Fibroblast of the aortic adventitia (primary cell): ENCODE data around the gene PARD3B. TPM values are rescaled to one million over a fixed set of nuclear protein-coding genes. Genes with fewer than 3 reads are reported as not detected.

ENCODE experiments used
- DNase-seq: peaks from one replicate; pipeline ENCODE4 v3.0.0-alpha.2; 2010; ENCODE audit warnings: low read depth
- H3K4me3 ChIP-seq: 2 replicates; pipeline ENCODE4 v1.5.1; 2011; ENCODE audit warnings: low read depth, mild to moderate bottlenecking, control low read depth, low read length, moderate library complexity
- CTCF ChIP-seq: IDR thresholded peaks from 2 replicates; pipeline ENCODE4 v1.5.1; 2011; ENCODE audit warnings: mild to moderate bottlenecking, low read length, control low read depth, inconsistent platforms; ENCODE audit not compliant: insufficient read depth
- total RNA-seq: library from RNA; depleted of rRNA; stranded (reverse); fragments of >200 nt; gene quantifications from 2 replicates; pipeline ENCODE4 v1.2.3, GENCODE V29; 2012; ENCODE audit warnings: low replicate concordance

The PARD3B gene
- total RNA-seq, 1 donor = 15.9 TPM

GRCh38 chr2:205403244-205403825, 858.1 kb downstream of the PARD3B start:
- peak; percentile 87 for DNase-seq
- H3K4me3 ChIP-seq = no peak overlapping the region
- no peak for TF ChIP-seq CTCF

GRCh38 chr2:205405194-205405593, 859.9 kb downstream of the PARD3B start:
- TF ChIP-seq CTCF = no peak
- H3K4me3 ChIP-seq = no peak overlapping the region
- DNase-seq = peak; percentile 50

DNA sequence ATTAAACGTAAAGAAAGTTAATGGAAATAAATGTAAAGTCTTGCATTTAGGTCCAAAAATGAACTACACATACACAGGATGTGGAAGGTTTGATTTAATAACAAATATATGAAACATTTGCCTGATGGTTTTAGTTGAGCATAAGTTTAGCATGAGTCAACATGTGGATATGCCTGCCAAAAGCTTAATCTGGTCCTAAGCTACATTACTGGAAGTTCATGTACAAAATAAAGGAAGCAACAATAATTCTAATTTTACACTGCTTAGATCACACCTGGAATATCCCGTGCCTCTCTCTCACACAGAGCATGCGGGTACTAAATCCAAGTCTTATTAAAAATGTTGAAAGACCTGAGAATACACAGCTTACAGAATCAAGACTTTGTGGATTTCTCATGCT, 860.5 kb downstream of the PARD3B start:
- no peak for TF ChIP-seq CTCF
- peak; percentile 95 for DNase-seq
- no peak overlapping the region for H3K4me3 ChIP-seq

DNA sequence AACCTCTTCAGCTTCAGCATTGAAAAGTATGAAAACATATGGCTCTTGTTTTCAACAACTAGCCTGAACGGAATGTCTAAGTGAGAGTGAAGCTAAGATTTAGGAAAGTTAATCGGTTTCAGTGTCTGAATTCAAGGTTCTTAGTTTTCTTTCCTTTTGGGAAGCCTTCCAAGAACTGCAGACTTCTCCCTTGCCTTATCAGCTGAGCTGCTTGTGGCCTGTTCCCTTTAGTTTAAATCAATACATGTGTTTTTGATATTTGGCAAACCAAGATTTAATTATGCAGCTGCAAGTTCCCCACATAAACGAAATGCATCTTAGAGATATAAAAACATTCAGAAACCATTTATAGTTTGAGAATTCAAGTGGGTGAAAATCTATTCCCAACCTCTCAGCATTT, 862.7 kb downstream of the PARD3B start:
- peak; percentile 95 for DNase-seq

GRCh38 chr2:205408696-205409095, 863.4 kb downstream of the PARD3B start:
- peak; percentile 63 for DNase-seq
- H3K4me3 ChIP-seq = no peak overlapping the region
- no peak for TF ChIP-seq CTCF

More for the DNA sequence above, 862.7 kb downstream of the PARD3B start:
- H3K4me3 ChIP-seq = no peak overlapping the region
- TF ChIP-seq CTCF = no peak

- no peak for DNase-seq
- no peak for TF ChIP-seq CTCF
Measured at GRCh38 chr2:205409411-205409810, 864.1 kb downstream of the PARD3B start.

GRCh38 chr2:205411558-205411957, 866.3 kb downstream of the PARD3B start:
- no peak for TF ChIP-seq CTCF
- DNase-seq = peak; percentile 60
- no peak overlapping the region for H3K4me3 ChIP-seq

More at GRCh38 chr2:205409411-205409810, 864.1 kb downstream of the PARD3B start:
- H3K4me3 ChIP-seq = no peak overlapping the region
